NT2/D1 (cell line): ENCODE measurements around the gene HCFC1R1.
"Not testable (repeated sequence)": the region's sequence is repeated elsewhere in the genome, so short reads cannot be mapped to it uniquely, and the experiment has no call there.

Experiments used
- SUZ12 ChIP-seq: IDR thresholded peaks from 2 replicates; pipeline ENCODE4 v1.6.1; 2011; ENCODE audit not compliant: insufficient read length, insufficient read depth; ENCODE audit errors: extremely low read depth
- YY1 ChIP-seq: IDR thresholded peaks from 2 replicates; pipeline ENCODE4 v1.6.1; 2011; ENCODE audit not compliant: insufficient read length, insufficient read depth
- ZNF274 ChIP-seq: IDR thresholded peaks from 2 replicates; pipeline ENCODE4 v1.6.1; 2011; ENCODE audit warnings: mild to moderate bottlenecking, low read depth, low read length

DNA sequence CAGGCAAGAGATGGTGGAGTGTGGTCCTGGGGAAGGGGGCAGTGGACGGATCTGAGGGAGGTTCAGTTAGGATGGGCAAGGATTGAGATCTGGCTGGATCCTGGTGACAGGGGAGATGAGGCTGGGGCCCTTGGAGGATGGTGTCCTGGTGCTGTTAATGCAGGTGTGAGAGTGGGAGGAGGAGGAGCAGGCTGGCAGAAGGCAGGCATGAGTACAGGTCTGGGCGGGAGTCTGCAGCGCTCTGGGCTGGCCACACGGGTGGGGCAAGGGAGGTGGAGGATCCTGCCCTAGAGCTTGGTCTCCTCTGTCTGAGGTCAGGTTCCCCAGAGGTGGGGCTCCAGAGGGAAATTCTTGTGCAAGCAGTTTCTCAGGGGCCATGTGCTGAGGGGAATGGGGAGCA is 48.4 kb upstream of the HCFC1R1 start:
- not testable (repeated sequence) for TF ChIP-seq YY1, SUZ12, ZNF274
